Choroid plexus epithelial cell (primary cell): Measurements from ENCODE around the gene UNKL.

Experiments used
- DNase-seq: peaks from one replicate; pipeline ENCODE4 v3.0.0-alpha.2; 2010; ENCODE audit warnings: low read depth
- H3K4me3 ChIP-seq: 2 replicates; pipeline ENCODE4 v1.5.1; 2011; ENCODE audit warnings: low read depth, mild to moderate bottlenecking, control low read depth, low read length, moderate library complexity
- TF ChIP-seq, protein P1 (sequence below): conservative IDR thresholded peaks from 2 replicates; pipeline ENCODE4 v1.5.1; 2011; ENCODE audit warnings: low read depth, mild to moderate bottlenecking, control low read depth, inconsistent platforms, low read length, moderate library complexity

The UNKL gene

DNA sequence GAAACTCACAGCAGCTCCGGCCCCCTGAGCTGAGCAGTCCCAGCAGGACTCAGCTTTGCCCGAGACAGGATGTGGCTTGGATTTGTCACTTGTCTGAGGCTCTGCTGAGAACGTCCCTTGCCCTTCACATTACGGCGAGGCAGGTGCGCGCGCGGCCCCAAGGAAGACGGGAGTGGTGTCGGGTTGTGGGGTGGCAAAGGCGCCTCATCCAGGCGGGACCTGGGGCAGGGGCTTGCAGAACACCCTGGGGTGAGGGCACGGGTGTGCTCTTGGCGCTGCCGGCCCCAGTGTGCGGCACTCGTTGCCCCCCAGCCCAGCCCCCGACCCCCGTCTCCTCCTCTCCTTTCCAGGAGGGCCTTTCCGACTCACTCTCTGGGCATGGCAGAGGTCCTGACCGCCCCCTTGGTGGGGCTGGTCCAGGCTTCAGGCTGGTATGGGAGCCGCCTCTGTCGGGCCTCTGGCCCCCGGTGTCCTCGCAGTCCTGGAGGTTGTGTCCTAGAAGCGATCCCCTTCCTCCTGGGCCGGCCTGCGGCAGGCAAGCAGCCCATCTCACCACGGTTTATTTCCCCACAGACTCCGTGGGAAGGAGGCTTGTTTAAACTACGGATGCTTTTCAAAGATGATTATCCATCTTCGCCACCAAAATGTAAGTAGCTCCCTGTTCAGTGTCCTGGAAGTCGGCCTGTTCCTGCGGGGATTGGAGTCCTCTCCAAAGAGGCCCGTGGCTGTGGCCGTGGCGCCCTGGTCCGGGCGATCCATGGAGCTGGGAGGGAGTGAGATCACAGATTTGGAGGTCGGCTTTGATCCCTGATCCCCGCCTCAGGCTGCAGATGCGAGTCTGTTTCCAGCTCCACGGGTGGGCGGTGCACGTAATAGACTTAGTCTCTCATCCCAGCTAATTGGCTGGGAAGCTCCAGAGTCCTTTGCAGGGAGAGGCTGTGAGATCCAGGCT lies 99.1 kb downstream of the UNKL start:
- no peak overlapping the region for H3K4me3 ChIP-seq
- no peak for DNase-seq
- TF ChIP-seq, protein P1, sequence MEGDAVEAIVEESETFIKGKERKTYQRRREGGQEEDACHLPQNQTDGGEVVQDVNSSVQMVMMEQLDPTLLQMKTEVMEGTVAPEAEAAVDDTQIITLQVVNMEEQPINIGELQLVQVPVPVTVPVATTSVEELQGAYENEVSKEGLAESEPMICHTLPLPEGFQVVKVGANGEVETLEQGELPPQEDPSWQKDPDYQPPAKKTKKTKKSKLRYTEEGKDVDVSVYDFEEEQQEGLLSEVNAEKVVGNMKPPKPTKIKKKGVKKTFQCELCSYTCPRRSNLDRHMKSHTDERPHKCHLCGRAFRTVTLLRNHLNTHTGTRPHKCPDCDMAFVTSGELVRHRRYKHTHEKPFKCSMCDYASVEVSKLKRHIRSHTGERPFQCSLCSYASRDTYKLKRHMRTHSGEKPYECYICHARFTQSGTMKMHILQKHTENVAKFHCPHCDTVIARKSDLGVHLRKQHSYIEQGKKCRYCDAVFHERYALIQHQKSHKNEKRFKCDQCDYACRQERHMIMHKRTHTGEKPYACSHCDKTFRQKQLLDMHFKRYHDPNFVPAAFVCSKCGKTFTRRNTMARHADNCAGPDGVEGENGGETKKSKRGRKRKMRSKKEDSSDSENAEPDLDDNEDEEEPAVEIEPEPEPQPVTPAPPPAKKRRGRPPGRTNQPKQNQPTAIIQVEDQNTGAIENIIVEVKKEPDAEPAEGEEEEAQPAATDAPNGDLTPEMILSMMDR, result no peak

DNA sequence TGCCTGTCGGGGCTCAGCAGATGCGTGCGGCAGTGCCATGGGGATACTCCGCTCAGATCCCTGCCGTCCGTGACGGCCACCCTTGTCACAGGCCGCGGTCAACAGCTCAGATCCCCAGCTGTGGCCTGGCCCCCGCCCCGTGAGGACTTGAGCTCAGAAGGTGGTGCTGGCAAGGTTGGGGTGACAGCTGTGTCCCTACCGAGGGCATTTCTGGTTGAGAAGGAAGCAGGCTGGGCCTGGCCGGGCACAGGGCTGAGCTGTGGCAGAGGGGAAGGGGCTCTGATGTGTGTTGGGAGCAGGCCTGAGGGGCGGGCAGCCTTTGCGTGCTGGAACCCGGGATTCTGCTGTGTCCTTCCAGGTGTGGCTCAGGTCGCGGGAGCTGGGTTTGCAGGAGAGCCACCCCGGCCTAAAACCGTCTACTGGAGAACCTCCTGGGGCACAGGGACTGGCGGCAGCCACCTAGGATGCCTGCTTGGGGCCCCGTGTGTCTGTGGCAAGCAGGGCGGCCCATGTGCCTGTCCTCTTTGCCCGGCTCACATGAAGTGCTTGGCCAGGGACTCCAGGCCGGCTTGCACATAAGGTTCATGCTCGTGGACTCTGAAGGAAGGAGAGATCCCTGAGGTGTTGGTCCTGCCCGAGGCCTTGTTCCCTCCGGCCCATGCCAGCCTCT lies 100.0 kb downstream of the UNKL start:
- no peak for DNase-seq
- no peak overlapping the region for H3K4me3 ChIP-seq
- TF ChIP-seq, protein P1, result no peak

DNA sequence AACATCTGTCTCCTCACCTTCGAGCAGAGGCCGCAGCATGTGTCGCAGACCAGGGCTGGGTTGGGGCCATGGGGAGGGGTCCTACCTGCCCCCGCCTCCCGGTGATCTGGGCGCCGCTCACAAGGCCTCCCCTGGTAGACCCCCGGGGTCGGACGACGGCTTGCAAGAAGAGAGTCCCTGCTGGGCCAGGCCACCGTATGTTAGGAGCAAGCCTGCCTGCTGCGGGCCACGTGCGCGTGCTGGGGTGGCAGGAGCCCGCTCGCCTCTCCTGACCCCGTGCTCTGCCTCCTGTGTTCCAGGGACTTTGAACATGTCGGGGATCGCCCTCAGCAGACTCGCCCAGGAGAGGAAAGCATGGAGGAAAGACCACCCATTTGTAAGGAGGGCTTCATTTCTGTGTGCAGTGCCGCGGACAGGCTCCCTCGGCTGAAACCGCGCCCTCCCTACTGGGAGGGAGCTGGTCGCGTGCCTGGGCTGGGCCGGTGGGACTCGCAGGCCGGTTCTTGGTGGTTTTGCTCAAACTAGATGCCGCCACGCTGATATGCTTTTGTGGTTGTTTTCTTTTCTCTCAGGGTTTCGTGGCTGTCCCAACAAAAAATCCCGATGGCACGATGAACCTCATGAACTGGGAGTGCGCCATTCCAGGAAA lies 100.7 kb downstream of the UNKL start:
- H3K4me3 ChIP-seq, result no peak overlapping the region
- TF ChIP-seq, protein P1, result no peak
- no peak for DNase-seq
